Spinal cord (tissue), 10 donors: ENCODE results near the gene NLRX1. TPM values are rescaled to one million over a fixed set of nuclear protein-coding genes. Genes with fewer than 3 reads are reported as not detected.

Experiments used
- DNase-seq, 6 donors: peaks; one replicate each; pipeline versions ENCODE4 v3.0.0 to v3.0.0-alpha.2; 2013 to 2015; ENCODE audit warnings: low spot score in 6 of 6, low read depth in 4 of 6
- H3K27ac ChIP-seq: one replicate; pipeline ENCODE4 v1.5.1; 2013; ENCODE audit warnings: low read depth, low read length, control low read depth
- H3K27me3 ChIP-seq: one replicate; pipeline ENCODE4 v1.6.1; 2013; ENCODE audit warnings: low read length; ENCODE audit not compliant: control insufficient read depth, insufficient read depth
- H3K36me3 ChIP-seq: one replicate; pipeline ENCODE4 v1.6.1; 2013; ENCODE audit warnings: low read length; ENCODE audit not compliant: control insufficient read depth, insufficient read depth
- H3K4me1 ChIP-seq: one replicate; pipeline ENCODE4 v1.6.1; 2013; ENCODE audit warnings: low read length; ENCODE audit not compliant: control insufficient read depth, insufficient read depth
- H3K4me3 ChIP-seq: one replicate; pipeline ENCODE4 v1.5.1; 2013; ENCODE audit warnings: low read depth, low read length, control low read depth
- H3K9me3 ChIP-seq: one replicate; pipeline ENCODE4 v1.6.1; 2013; ENCODE audit warnings: low read length; ENCODE audit not compliant: control insufficient read depth, insufficient read depth
- WGBS: methylation state at CpG from one replicate; pipeline ENCODE4 v1.1.5; 2013; ENCODE audit warnings: missing lambda C conversion rate; ENCODE audit not compliant: insufficient coverage; 5-methylcytosine and 5-hydroxymethylcytosine counted together
- polyA plus RNA-seq, 2 donors: library from polyadenylated mRNA; unstranded; fragments of 120-200 nt; gene quantifications; one replicate each; pipeline ENCODE4 v1.2.1, GENCODE V29; 2013; ENCODE audit not compliant: insufficient read length in 2 of 2
- total RNA-seq, 2 donors: library from RNA; depleted of rRNA in 1 of 2; stranded (reverse); fragments of 120-200 nt in 1 of 2; fragments of >200 nt in 1 of 2; gene quantifications; one replicate each; pipeline versions ENCODE4 v1.2.3 to v1.2.4, GENCODE V29; 2013 to 2014
- donor health status: healthy.

Gene NLRX1
- total and polyA plus RNA-seq, 4 donors = 8.9 to 15.6 (median 9.9) TPM

DNA sequence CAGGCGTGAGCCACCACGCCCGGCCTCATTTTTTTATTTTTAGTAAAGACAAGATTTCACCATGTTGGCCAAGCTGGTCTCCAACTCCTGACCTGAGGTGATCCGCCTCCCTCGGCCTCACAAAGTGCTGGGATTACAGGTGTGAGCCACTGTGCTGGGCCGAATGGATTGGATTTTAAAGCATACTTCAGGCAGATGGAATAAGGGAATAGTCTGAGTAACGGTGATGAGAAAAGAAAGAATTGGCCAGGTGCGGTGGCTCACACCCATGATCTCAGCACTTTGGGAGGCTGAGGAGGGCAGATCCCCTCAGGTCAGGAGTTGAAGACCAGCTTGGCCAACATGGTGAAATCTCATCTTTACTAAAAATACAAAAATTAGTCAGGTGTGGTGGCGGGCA lies 35.5 kb downstream of the NLRX1 start:
- no peak overlapping the region for H3K27ac ChIP-seq
- no peaks in the 10 kb centered on the region for H3K36me3 ChIP-seq
- no peak for DNase-seq
- no peak overlapping the region for H3K4me3 ChIP-seq
- WGBS = 99% methylated on average over 8 of the region's 9 CpGs
- H3K4me1 ChIP-seq = peaks cover 10% of the 10 kb centered on the region
- no peaks in the 10 kb centered on the region for H3K27me3 ChIP-seq
- no peaks in the 10 kb centered on the region for H3K9me3 ChIP-seq

DNA sequence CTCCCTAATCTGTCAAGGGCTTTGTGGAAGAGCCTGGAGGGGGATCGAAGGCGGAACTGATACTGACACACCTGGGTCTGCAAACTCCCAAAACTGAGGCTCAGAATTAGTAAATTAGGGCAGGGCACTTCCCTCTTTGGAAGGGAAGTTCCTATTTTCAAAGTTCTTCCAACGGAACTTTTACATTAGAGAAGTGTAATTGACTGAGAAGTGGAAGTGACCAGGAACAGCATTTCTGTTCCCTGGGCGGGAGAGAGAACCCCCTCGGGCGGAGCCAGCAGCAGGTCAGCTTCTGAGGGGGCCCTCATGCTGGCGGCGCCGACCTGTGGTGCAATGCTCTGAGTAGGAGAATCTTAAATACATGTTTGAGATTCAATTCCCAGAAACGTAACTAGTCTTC lies 36.6 kb downstream of the NLRX1 start:
- H3K4me3 ChIP-seq = no peak overlapping the region
- no peak for DNase-seq
- H3K4me1 ChIP-seq = peaks cover 10% of the 10 kb centered on the region
- no peaks in the 10 kb centered on the region for H3K36me3 ChIP-seq
- H3K9me3 ChIP-seq = no peaks in the 10 kb centered on the region
- H3K27me3 ChIP-seq = no peaks in the 10 kb centered on the region
- no peak overlapping the region for H3K27ac ChIP-seq
- WGBS = 92% methylated on average over 2 of the region's 10 CpGs

DNA sequence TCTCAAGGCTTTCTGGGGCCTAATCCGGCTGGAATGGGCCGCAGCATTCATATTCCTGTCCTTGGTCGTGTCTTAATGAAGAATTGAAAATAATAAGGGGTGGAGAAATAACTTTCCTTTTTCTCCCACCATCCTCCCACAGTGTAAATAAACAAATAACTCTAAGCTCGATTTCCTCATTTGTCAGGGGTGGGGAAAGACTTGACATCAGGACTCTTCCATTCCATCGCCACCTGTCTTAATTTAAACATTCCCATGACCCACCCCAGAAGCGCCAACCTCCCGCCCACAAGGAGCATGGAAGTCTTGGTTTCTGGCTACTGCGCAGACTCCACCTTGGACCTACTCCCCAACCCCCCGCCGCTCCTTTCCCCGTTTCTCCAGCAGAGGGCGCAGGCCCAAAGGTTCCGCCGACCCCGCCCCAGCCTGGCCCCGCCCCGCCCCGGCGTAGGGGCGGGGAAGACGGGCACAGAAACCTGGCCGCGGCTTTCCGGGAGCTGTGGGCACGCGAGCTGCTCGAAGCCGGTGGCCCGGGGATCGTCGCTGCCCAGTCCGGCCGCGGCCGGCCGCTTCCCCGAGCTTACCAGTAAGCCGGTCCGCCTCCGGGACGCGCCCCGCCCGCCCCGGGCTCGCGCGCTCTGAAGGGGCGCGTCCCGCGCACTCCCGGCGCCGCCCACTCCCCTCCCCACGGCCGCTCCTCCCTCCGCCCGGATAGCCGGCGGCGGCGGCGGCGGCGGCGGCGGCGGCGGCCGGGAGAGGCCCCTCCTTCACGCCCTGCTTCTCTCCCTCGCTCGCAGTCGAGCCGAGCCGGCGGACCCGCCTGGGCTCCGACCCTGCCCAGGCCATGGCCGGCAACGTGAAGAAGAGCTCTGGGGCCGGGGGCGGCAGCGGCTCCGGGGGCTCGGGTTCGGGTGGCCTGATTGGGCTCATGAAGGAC lies 37.3 kb downstream of the NLRX1 start, which contains the start of gene CBL:
TSS of gene CBL (plus strand) at position 766 of the 937 bp plus-strand sequence. CDS start at position 845, 79 bp downstream.
- 0% methylated on average over 79 of the region's 88 CpGs for WGBS
- no peaks in the 10 kb centered on the region for H3K27me3 ChIP-seq
- peaks cover 10% of the 10 kb centered on the region for H3K4me1 ChIP-seq
- peak within 1 kb of the TSS; percentile 91 for H3K4me3 ChIP-seq
- H3K27ac ChIP-seq = peak within 1 kb of the TSS; percentile 94
- DNase-seq = peak; percentile 86 to 98 (median 94)
- H3K9me3 ChIP-seq = no peaks in the 10 kb centered on the region
- H3K36me3 ChIP-seq = no peaks in the 10 kb centered on the region

DNA sequence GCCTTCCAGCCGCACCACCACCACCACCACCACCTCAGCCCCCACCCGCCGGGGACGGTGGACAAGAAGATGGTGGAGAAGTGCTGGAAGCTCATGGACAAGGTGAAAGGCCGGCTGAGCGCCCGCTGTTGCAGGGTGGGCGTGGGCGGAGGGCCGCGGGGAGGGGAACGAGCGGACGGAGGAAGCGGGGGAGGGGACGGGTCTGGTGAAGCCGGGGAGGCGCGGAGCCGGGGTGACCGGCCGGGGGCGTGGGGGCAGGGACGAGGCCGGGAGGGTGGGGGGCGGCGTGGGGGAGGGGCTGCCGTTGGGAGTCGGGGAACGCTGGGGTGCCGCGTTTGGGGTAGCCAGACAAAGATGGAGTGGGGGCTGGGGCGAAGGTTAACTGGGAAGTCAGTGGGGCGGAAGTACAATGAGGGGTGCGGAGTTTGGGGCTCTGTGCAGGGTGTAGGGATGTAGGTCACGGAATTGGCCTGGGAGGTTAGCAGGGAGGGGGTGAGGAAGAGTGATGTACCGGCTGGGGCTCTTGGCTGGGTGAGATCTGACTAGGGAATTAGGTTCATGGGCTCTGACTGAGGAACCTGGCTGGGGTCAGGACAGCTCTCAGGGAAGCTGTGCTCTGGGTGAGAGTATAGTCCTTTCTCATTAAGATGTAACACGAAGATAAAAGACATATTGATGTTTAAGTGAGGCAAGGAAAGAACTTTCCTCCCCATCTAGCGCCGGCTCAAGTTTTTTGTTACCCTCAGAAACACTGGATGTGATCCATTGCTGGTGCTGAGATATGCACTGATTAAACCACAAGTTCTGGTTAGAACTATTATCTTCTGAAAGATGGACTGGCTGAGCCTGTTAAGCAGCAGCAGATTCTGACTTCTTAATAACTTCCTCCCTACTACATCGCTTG lies 38.2 kb downstream of the NLRX1 start:
- Histone ChIP-seq H3K4me1 (peaks cover 10% of the 10 kb centered on the region), H3K27ac (peak overlapping the region; percentile 94), H3K27me3 (no peaks in the 10 kb centered on the region), H3K4me3 (peak overlapping the region; percentile 91), H3K9me3 (no peaks in the 10 kb centered on the region), H3K36me3 (no peaks in the 10 kb centered on the region)
- peak in 3 of 6 donors; percentile 17 to 69 (median 22) for DNase-seq
- WGBS = 0% methylated on average over 12 of the region's 41 CpGs

DNA sequence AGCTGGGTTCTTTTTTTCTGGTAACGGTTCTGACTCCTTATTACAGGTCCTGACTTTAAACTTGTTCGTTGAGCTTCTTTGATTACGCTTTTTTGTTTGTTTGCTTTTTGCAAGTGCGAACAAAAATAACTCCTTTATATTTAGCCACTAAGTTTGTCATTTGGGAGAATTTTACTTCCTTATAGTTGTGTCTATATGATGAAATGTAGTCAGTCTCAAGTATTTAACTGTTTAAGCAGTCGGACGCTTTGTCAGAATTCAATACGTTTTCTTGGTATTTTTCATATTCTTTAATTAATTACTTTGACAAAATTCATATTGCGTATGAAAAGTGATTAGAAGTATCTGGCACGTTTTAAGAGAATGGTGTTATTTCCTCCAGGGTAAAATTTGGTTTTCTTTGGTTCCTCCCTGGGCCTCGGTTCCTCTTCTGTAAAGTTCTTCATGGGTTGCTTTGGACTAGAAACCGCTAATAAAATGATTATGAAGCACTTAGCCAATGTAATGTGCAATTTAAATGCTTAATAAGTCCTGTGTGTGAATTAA lies 39.0 kb downstream of the NLRX1 start:
- peak overlapping the region; percentile 91 for H3K4me3 ChIP-seq
- peaks cover 10% of the 10 kb centered on the region for H3K4me1 ChIP-seq
- H3K27me3 ChIP-seq = no peaks in the 10 kb centered on the region
- DNase-seq = peak in 1 of 6 donors; percentile 48
- 0% methylated on average over 1 of the region's 11 CpGs for WGBS
- peak overlapping the region; percentile 76 for H3K27ac ChIP-seq
- no peaks in the 10 kb centered on the region for H3K36me3 ChIP-seq
- no peaks in the 10 kb centered on the region for H3K9me3 ChIP-seq

DNA sequence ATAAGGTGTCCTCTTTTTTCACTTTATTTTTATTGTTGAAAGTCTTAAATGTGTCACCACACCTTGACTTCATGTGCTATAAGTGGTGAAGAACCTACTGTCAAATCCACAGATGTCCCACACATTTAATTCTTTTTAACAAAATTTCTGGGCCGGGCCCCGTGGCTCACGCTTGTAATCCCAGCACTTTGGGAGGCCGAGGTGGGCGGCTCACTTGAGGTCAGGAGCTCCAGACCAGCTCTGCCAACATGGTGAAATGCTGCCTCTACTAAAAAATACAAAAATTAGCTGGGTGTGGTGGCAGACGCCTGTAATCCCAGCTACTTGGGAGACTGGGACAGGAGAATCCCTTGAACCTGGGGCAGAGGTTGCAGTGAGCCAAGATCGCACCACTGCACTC lies 40.7 kb downstream of the NLRX1 start:
- H3K9me3 ChIP-seq = no peaks in the 10 kb centered on the region
- H3K27me3 ChIP-seq = no peaks in the 10 kb centered on the region
- WGBS = 88% methylated on average over 6 of the region's 7 CpGs
- H3K27ac ChIP-seq = no peak overlapping the region
- DNase-seq = no peak
- H3K4me1 ChIP-seq = peaks cover 10% of the 10 kb centered on the region
- no peaks in the 10 kb centered on the region for H3K36me3 ChIP-seq
- H3K4me3 ChIP-seq = no peak overlapping the region

DNA sequence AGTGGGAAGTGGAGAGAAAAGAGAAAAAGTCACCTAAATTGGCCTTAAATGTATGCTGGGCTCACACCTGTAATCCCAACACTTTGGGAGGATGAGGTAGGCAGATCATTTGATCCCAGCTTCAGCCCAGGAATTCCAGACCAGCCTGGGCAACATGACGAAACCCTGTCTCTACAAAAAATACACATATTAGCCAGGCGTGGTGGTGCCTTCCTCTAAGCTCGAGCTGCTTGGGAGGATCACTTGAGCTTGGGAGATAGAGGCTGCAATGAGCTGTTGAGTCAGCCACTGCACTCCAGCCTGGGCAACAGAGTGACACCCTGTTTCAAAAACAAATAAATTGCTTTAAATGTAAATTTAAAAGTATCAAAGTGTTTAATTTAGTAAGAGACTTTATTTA lies 41.5 kb downstream of the NLRX1 start:
- H3K4me3 ChIP-seq = no peak overlapping the region
- DNase-seq = no peak
- H3K4me1 ChIP-seq = peaks cover 10% of the 10 kb centered on the region
- no peaks in the 10 kb centered on the region for H3K27me3 ChIP-seq
- no CpG with 5 or more reads among the region's 3 CpGs for WGBS
- no peaks in the 10 kb centered on the region for H3K36me3 ChIP-seq
- H3K27ac ChIP-seq = no peak overlapping the region
- H3K9me3 ChIP-seq = no peaks in the 10 kb centered on the region

DNA sequence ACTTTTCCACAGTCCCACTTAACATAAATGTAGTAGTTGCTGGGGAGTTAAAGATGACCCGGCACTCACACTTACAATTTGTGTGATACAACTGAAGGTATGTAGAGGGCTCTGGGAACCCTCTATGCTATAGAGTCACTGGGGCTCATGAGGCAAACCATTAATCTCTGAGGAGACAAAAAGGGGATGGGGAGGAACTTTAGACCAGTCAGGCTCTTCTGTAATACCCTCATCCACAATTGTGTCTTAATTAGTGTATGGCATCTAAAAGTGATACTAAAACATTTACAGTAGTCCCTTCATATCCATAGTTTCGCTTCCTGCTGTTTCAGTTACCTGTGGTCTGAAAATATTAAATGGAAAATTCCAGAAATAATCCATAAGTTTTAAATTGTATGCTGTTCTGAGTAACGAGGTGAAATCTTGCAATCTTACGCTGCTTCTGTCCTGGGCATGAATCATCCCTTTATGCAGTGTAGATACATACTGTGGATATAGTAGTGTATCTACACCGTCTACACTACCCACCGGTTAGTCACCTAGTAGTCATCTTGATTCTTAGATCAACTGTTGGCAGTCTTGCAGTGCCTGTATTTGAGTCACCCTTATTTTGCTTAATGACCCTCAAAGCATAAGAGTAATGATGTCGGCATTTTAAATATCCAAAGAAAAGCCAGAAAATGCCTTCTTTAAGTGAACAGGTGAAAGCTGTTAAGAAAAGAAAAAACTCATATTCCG lies 49.8 kb downstream of the NLRX1 start:
- Histone ChIP-seq H3K27ac (no peak overlapping the region), H3K27me3 (no peaks in the 10 kb centered on the region), H3K4me1 (peaks cover 4% of the 10 kb centered on the region), H3K9me3 (no peaks in the 10 kb centered on the region), H3K4me3 (no peak overlapping the region), H3K36me3 (no peaks in the 10 kb centered on the region)
- WGBS = no CpG with 5 or more reads among the region's 8 CpGs
- no peak for DNase-seq

DNA sequence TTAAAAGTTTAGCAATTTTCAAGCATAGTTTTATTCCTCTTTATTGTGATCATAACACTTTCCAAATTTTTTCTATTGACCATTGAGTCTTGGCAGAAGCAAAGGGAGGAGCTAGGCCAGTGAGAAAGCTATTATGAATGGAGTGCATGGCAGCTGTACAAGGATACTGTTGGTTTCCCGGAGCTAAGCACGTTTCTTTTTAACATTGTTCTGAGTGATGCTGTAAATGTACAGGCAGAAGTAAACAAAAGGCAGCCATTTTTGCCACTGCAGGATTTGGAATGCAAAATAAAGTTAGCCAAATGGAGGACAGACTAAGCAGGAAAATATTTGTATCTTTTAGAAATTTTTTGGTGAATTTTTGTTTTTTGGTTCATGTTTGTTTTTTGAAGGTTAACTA lies 53.8 kb downstream of the NLRX1 start:
- 0% methylated on average over 2 of the region's 2 CpGs for WGBS

More for the DNA sequence above, 53.8 kb downstream of the NLRX1 start:
- Histone ChIP-seq H3K4me3 (no peak overlapping the region), H3K27me3 (no peaks in the 10 kb centered on the region), H3K9me3 (no peaks in the 10 kb centered on the region), H3K27ac (peak overlapping the region; percentile 29), H3K4me1 (peaks cover 4% of the 10 kb centered on the region), H3K36me3 (no peaks in the 10 kb centered on the region)
- peak in 2 of 6 donors; percentile 73 to 81 for DNase-seq
